ENCODE measurements around the gene PXN.

DNA sequence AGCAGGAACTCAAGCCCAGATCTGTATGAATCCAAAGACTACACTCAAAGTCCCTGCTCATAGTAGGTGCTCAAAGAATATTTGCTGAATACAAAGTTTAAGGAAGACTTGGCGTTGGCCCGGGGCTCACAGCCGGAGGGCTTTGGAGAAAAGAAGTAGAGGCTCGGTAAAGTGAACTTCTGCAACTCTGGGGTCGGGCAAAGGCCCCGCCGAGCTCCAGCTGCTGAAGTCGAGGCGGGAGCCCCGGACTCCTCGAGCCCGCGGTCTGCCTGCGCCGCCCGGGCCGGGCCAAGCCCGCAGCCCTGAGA is 71.3 kb downstream of the PXN start:
- no peak for TF ChIP-seq RXRA (CRISPR knock-in tag; IDR thresholded peaks at IDR 0.05)
- no peak for TF ChIP-seq SP2 (CRISPR knock-in tag; IDR thresholded peaks at IDR 0.05)
- TF ChIP-seq, protein P1, sequence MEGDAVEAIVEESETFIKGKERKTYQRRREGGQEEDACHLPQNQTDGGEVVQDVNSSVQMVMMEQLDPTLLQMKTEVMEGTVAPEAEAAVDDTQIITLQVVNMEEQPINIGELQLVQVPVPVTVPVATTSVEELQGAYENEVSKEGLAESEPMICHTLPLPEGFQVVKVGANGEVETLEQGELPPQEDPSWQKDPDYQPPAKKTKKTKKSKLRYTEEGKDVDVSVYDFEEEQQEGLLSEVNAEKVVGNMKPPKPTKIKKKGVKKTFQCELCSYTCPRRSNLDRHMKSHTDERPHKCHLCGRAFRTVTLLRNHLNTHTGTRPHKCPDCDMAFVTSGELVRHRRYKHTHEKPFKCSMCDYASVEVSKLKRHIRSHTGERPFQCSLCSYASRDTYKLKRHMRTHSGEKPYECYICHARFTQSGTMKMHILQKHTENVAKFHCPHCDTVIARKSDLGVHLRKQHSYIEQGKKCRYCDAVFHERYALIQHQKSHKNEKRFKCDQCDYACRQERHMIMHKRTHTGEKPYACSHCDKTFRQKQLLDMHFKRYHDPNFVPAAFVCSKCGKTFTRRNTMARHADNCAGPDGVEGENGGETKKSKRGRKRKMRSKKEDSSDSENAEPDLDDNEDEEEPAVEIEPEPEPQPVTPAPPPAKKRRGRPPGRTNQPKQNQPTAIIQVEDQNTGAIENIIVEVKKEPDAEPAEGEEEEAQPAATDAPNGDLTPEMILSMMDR (CRISPR knock-in tag; IDR thresholded peaks at IDR 0.05): no peak
- no peak for TF ChIP-seq MBD4 (IDR thresholded peaks at IDR 0.05; ENCODE audit: borderline replicate concordance, low read length)
- TF ChIP-seq, protein P2, sequence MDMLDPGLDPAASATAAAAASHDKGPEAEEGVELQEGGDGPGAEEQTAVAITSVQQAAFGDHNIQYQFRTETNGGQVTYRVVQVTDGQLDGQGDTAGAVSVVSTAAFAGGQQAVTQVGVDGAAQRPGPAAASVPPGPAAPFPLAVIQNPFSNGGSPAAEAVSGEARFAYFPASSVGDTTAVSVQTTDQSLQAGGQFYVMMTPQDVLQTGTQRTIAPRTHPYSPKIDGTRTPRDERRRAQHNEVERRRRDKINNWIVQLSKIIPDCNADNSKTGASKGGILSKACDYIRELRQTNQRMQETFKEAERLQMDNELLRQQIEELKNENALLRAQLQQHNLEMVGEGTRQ (IDR thresholded peaks at IDR 0.05; ENCODE audit: low read depth, low read length): no peak
- TF ChIP-seq, protein P2 (CRISPR knock-in tag; IDR thresholded peaks at IDR 0.05; ENCODE audit: borderline replicate concordance): no peak
- no peak for TF ChIP-seq ZNF251 (CRISPR knock-in tag; IDR thresholded peaks at IDR 0.05)
- no peak for TF ChIP-seq ZNF10 (CRISPR knock-in tag; IDR thresholded peaks at IDR 0.05; ENCODE audit: borderline replicate concordance, low read depth)
- TF ChIP-seq, protein P3, sequence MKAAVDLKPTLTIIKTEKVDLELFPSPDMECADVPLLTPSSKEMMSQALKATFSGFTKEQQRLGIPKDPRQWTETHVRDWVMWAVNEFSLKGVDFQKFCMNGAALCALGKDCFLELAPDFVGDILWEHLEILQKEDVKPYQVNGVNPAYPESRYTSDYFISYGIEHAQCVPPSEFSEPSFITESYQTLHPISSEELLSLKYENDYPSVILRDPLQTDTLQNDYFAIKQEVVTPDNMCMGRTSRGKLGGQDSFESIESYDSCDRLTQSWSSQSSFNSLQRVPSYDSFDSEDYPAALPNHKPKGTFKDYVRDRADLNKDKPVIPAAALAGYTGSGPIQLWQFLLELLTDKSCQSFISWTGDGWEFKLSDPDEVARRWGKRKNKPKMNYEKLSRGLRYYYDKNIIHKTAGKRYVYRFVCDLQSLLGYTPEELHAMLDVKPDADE (CRISPR knock-in tag; IDR thresholded peaks at IDR 0.05): no peak
- TF ChIP-seq PTBP1 (IDR thresholded peaks at IDR 0.05; ENCODE audit: low read depth, low read length, poor library complexity, severe bottlenecking): no peak
- TF ChIP-seq, protein P4, sequence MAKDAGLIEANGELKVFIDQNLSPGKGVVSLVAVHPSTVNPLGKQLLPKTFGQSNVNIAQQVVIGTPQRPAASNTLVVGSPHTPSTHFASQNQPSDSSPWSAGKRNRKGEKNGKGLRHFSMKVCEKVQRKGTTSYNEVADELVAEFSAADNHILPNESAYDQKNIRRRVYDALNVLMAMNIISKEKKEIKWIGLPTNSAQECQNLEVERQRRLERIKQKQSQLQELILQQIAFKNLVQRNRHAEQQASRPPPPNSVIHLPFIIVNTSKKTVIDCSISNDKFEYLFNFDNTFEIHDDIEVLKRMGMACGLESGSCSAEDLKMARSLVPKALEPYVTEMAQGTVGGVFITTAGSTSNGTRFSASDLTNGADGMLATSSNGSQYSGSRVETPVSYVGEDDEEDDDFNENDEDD (CRISPR knock-in tag; IDR thresholded peaks at IDR 0.05; ENCODE audit: borderline replicate concordance): no peak
- TF ChIP-seq, protein P5, sequence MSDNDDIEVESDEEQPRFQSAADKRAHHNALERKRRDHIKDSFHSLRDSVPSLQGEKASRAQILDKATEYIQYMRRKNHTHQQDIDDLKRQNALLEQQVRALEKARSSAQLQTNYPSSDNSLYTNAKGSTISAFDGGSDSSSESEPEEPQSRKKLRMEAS (IDR thresholded peaks at IDR 0.05): no peak
- TF ChIP-seq, protein P6, sequence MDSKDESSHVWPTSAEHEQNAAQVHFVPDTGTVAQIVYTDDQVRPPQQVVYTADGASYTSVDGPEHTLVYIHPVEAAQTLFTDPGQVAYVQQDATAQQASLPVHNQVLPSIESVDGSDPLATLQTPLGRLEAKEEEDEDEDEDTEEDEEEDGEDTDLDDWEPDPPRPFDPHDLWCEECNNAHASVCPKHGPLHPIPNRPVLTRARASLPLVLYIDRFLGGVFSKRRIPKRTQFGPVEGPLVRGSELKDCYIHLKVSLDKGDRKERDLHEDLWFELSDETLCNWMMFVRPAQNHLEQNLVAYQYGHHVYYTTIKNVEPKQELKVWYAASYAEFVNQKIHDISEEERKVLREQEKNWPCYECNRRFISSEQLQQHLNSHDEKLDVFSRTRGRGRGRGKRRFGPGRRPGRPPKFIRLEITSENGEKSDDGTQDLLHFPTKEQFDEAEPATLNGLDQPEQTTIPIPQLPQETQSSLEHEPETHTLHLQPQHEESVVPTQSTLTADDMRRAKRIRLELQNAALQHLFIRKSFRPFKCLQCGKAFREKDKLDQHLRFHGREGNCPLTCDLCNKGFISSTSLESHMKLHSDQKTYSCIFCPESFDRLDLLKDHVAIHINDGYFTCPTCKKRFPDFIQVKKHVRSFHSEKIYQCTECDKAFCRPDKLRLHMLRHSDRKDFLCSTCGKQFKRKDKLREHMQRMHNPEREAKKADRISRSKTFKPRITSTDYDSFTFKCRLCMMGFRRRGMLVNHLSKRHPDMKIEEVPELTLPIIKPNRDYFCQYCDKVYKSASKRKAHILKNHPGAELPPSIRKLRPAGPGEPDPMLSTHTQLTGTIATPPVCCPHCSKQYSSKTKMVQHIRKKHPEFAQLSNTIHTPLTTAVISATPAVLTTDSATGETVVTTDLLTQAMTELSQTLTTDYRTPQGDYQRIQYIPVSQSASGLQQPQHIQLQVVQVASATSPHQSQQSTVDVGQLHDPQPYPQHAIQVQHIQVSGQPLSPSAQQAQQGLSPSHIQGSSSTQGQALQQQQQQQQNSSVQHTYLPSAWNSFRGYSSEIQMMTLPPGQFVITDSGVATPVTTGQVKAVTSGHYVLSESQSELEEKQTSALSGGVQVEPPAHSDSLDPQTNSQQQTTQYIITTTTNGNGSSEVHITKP (CRISPR knock-in tag; IDR thresholded peaks at IDR 0.05; ENCODE audit: low read depth): no peak

Measured in HepG2 (cell line).